ENCODE data around the gene SMIM5.

Gene SMIM5

GRCh38 chr17:75652341-75652740 is 19.1 kb downstream of the SMIM5 start:
- H3K4me3 ChIP-seq (ENCODE audit: low read depth, low read length) = no peak overlapping the region
- TF ChIP-seq CTCF (IDR thresholded peaks at IDR 0.05; ENCODE audit: borderline replicate concordance, insufficient read depth, low read depth, low read length) = no peak

- peak; percentile 91 for TF ChIP-seq CTCF (IDR thresholded peaks at IDR 0.05; ENCODE audit: borderline replicate concordance, insufficient read depth, low read depth, low read length)
- H3K4me3 ChIP-seq (ENCODE audit: low read depth, low read length) = no peak overlapping the region
Measured at GRCh38 chr17:75652934-75653549, 19.8 kb downstream of the SMIM5 start.

GRCh38 chr17:75654176-75654575 is 20.9 kb downstream of the SMIM5 start:
- no peak overlapping the region for H3K4me3 ChIP-seq (ENCODE audit: low read depth, low read length)
- no peak for TF ChIP-seq CTCF (IDR thresholded peaks at IDR 0.05; ENCODE audit: borderline replicate concordance, insufficient read depth, low read depth, low read length)

DNA sequence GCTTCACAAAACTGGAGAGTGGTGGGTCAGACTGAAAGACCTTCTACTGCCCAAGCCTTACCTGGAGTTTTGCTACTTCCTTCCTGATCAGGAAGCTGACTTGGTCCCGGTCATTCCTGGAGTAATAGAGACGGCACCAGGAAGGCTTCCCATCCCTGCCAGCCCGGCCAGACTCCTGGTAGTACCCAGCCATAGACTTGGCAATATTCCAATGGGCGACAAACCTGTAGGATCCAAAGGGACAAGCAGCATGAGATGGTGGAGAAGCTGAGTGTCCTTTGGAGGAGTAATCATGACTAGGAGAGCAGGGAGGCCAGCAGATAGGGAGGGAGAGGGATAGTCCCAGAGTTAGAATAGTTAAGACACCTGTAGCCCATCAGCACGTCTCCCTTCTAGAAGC is 25.0 kb downstream of the SMIM5 start:
- TF ChIP-seq CTCF (IDR thresholded peaks at IDR 0.05; ENCODE audit: borderline replicate concordance, insufficient read depth, low read depth, low read length) = no peak
- H3K4me3 ChIP-seq (ENCODE audit: low read depth, low read length) = no peak overlapping the region

DNA sequence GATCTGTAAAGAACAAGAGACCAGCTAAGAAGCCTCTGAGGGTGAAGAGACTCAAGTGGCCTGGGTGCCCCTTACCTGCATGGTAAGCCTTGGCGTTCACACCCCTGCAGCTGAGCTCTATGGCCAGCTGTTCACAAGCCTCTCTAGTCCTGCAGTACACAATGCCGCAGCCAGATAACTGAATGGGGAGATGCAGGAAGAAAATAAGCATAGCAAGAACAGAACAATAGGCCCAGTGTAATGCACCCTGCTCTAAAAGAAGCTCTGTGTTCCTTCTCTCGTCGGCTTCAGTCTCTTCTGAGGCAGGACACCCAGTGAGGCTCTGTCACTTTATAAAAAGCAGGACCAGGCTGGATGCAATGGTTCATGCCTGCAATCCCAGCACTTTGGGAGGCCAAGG is 28.3 kb downstream of the SMIM5 start:
- TF ChIP-seq CTCF (IDR thresholded peaks at IDR 0.05; ENCODE audit: borderline replicate concordance, insufficient read depth, low read depth, low read length) = no peak

GRCh38 chr17:75662511-75662910 is 29.3 kb downstream of the SMIM5 start:
- TF ChIP-seq CTCF (IDR thresholded peaks at IDR 0.05; ENCODE audit: borderline replicate concordance, insufficient read depth, low read depth, low read length) = no peak
- no peak overlapping the region for H3K4me3 ChIP-seq (ENCODE audit: low read depth, low read length)

More for the DNA sequence above, 28.3 kb downstream of the SMIM5 start:
- H3K4me3 ChIP-seq (ENCODE audit: low read depth, low read length) = no peak overlapping the region

DNA sequence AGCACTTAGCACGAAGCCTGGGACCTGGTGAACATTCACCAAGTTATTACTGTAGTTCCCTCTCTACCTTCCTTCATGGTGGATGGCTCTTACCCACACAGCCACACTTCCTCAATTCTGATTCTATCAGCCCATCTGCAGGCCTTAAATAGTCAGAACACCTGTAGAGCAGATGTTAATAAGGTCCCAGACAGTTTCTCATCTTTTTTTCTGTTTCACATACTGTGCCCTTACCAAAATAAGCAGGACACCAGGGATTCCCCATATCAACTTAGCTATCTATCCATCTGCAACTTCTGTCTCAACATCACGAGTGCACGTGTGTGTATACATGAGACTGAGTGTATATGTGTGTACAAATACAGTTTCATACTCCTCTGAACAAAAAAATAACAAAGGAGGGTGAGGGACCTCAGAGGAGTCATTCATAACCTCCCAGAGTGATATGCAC is 30.9 kb downstream of the SMIM5 start:
- no peak overlapping the region for H3K4me3 ChIP-seq (ENCODE audit: low read depth, low read length)

More for the DNA sequence above, 30.9 kb downstream of the SMIM5 start:
- no peak for TF ChIP-seq CTCF (IDR thresholded peaks at IDR 0.05; ENCODE audit: borderline replicate concordance, insufficient read depth, low read depth, low read length)

Measured in GM12875 (cell line).